Adrenal gland (tissue), 12 donors: ENCODE measurements around the gene MACROD2. TPM values are rescaled to one million over a fixed set of nuclear protein-coding genes. Genes with fewer than 3 reads are reported as not detected.

Source experiments
- DNase-seq, 7 donors: peaks; one replicate each; pipeline ENCODE4 v3.0.0-alpha.2; 2019 to 2020
- H3K27ac ChIP-seq, 5 donors: fragments of 200-600 bp; sonication (generic) in 4 of 5; 1 replicate in 3 of 5; 2 replicates in 2 of 5; pipeline versions ENCODE4 v1.5.1 to v1.8.0; 2016 to 2020; ENCODE audit warnings: mild to moderate bottlenecking in 1 of 5
- H3K27me3 ChIP-seq: fragments of 200-600 bp; 2 replicates; pipeline ENCODE4 v1.8.0; 2021
- H3K36me3 ChIP-seq, 2 donors: fragments of 200-600 bp; replicated peaks in 1 of 2; 1 replicate in 1 of 2; 2 replicates in 1 of 2; pipeline versions ENCODE4 v1.5.1 to v1.8.0; 2018 to 2022
- H3K4me1 ChIP-seq, 2 donors: fragments of 200-600 bp; replicated peaks in 1 of 2; 1 replicate in 1 of 2; 2 replicates in 1 of 2; pipeline versions ENCODE4 v1.5.1 to v1.8.0; 2018 to 2021
- H3K4me3 ChIP-seq, 4 donors: fragments of 200-600 bp; sonication (generic) in 3 of 4; one replicate each; pipeline ENCODE4 v1.5.1; 2016 to 2018
- H3K9me3 ChIP-seq, 3 donors: fragments of 200-600 bp; sonication (generic) in 1 of 3; replicated peaks in 1 of 3; 1 replicate in 2 of 3; 2 replicates in 1 of 3; pipeline versions ENCODE4 v1.5.1 to v1.8.0; 2016 to 2021
- CTCF ChIP-seq, 6 experiments: fragments of 450-650 bp in 4 of 6; fragments of 200-600 bp in 2 of 6; sonication (generic) in 1 of 6; IDR thresholded peaks; 1 replicate in 5 of 6; 2 replicates in 1 of 6; pipeline versions ENCODE4 v1.5.1 to v1.8.0; 2016 to 2021; ENCODE audit warnings: antibody characterized with exemption in 6 of 6, mild to moderate bottlenecking in 2 of 6, moderate library complexity in 1 of 6
- POLR2A ChIP-seq, 2 donors: fragments of 450-650 bp; IDR thresholded peaks; one replicate each; pipeline ENCODE4 v1.6.1; 2017; ENCODE audit warnings: antibody characterized with exemption in 2 of 2, mild to moderate bottlenecking in 2 of 2, moderate library complexity in 1 of 2
- WGBS, 4 donors: extraction: QIAGEN DNeasy Blood & Tissue Kit in 2 of 4; methylation state at CpG; one replicate each; pipeline versions ENCODE4 v1.1.5 to v1.1.7; 2013 to 2017; 5-methylcytosine and 5-hydroxymethylcytosine counted together
- intact Hi-C, 2 donors: fragments of 100-400 bp; cut with DNase I; formaldehyde crosslinking; loops; one replicate each; pipeline versions ENCODE4 v1.14.1 to v1.15.0; 2022 to 2023
- polyA plus RNA-seq, 3 donors: library from polyadenylated mRNA; stranded (reverse); fragments of 200-250 nt in 2 of 3; fragments of 350-450 nt in 1 of 3; fragmentation: Illumina TruSeq in 1 of 3; extraction: RNeasy Lipid Tissue Mini Kit (QIAGEN cat#74804) in 1 of 3; gene quantifications; one replicate each; pipeline ENCODE4 v1.2.3, GENCODE V29; 2013 to 2014
- total RNA-seq, 9 donors: library from RNA; depleted of rRNA in 4 of 9; stranded (reverse); fragments of >200 nt in 4 of 9; fragments of 120-200 nt in 1 of 9; fragmentation: NEBNext Ultra II Directional in 1 of 9; extraction: Animal tissue kit (Norgen Biotek cat#: 25700) in 1 of 9; gene quantifications; one replicate each; pipeline versions ENCODE4 v1.1.0 to v1.2.4, GENCODE V29; 2013 to 2023
- donor health status: healthy with polysubstance abuse.
- donor health status: Bipolar disorder and iron deficiency.
- donor health status: DM: yes; HTN: yes; CAD: no.
- donor health status: DM: no; HTN: no; CAD: no.
- donor health status: DM: no; HTN: no; CAD: no.
- donor health status: DM: yes; HTN: yes; CAD: no.

Gene MACROD2
- total and polyA plus RNA-seq, 12 donors, result 1.1 to 21.2 (median 6.4) TPM

DNA sequence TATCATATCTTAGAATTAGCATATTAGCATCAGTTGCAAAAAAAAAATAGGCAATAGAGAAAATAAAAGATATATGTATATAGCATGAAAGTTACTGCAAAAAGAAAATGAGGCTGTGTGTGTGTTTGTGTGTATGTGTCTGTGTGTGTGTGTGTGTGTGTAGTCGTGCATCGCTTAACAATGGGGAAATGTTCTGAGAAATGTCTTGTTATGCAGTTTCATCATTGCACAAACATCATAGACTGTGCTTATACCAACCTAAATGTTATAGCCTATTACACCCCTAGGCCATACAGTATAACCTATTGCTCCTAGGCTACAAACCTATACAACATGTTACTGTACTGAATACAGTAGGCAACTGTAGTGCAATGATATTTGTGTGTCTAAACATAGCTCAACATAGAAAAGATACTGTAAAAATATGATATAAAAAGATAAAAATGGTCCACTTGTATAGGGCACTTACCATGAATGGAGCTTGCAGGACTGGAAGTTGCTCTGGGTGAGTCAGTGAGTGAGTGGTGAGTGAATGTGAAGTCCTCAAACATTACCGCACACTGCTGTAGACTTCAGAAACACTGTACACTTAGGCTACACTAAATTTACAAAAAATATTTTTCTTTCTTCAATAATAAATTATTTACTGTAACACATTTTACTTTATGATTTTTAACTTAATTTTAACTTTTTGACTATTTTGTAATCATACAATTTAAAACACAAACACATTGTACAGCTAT, 1772.9 kb downstream of the MACROD2 start:
- DNase-seq, result no peak
- WGBS, 4 donors, result 92 to 99% (median 95%) methylated on average over 3 of the region's 3 CpGs
- intact Hi-C loops, result no loop called here
- H3K4me1 ChIP-seq, result no peaks in the 10 kb centered on the region
- no peaks in the 10 kb centered on the region for H3K36me3 ChIP-seq
- H3K4me3 ChIP-seq, result no peak overlapping the region
- H3K27me3 ChIP-seq, result no peaks in the 10 kb centered on the region
- H3K9me3 ChIP-seq, result no peaks in the 10 kb centered on the region
- no peak overlapping the region for H3K27ac ChIP-seq
- TF ChIP-seq POLR2A (IDR thresholded peaks at IDR 0.05), result no peak
- no peak for TF ChIP-seq CTCF (IDR thresholded peaks at IDR 0.05)

GRCh38 chr20:15772826-15773225, 1777.5 kb downstream of the MACROD2 start:
- H3K36me3 ChIP-seq, result no peaks in the 10 kb centered on the region
- H3K9me3 ChIP-seq, result no peaks in the 10 kb centered on the region
- no peak for DNase-seq
- intact Hi-C loops, result no loop called here
- TF ChIP-seq CTCF (IDR thresholded peaks at IDR 0.05), result no peak
- TF ChIP-seq POLR2A (IDR thresholded peaks at IDR 0.05), result no peak
- no peaks in the 10 kb centered on the region for H3K27me3 ChIP-seq
- H3K4me3 ChIP-seq, result no peak overlapping the region
- H3K27ac ChIP-seq, result no peak overlapping the region
- H3K4me1 ChIP-seq, result no peaks in the 10 kb centered on the region
- WGBS, 4 donors, result 65 to 69% (median 66%) methylated on average over 3 of the region's 3 CpGs

GRCh38 chr20:15774926-15775325, 1779.6 kb downstream of the MACROD2 start:
- intact Hi-C loops, result no loop called here
- no peaks in the 10 kb centered on the region for H3K4me1 ChIP-seq
- no peaks in the 10 kb centered on the region for H3K36me3 ChIP-seq
- no peaks in the 10 kb centered on the region for H3K9me3 ChIP-seq
- H3K4me3 ChIP-seq, result no peak overlapping the region
- no peak for DNase-seq
- WGBS, 4 donors, result 77 to 87% (median 81%) methylated on average over 4 of the region's 4 CpGs
- no peak for TF ChIP-seq POLR2A (IDR thresholded peaks at IDR 0.05)
- no peak for TF ChIP-seq CTCF (IDR thresholded peaks at IDR 0.05)
- H3K27ac ChIP-seq, result no peak overlapping the region
- no peaks in the 10 kb centered on the region for H3K27me3 ChIP-seq

- no peaks in the 10 kb centered on the region for H3K4me1 ChIP-seq
- TF ChIP-seq CTCF (IDR thresholded peaks at IDR 0.05), result no peak
- no peak for TF ChIP-seq POLR2A (IDR thresholded peaks at IDR 0.05)
- no peak for DNase-seq
- no peaks in the 10 kb centered on the region for H3K27me3 ChIP-seq
- 84 to 90% (median 86%) methylated on average over 3 of the region's 3 CpGs for WGBS, 4 donors
- H3K4me3 ChIP-seq, result no peak overlapping the region
- no peaks in the 10 kb centered on the region for H3K36me3 ChIP-seq
- no peak overlapping the region for H3K27ac ChIP-seq
- no peaks in the 10 kb centered on the region for H3K9me3 ChIP-seq
- intact Hi-C loops, result no loop called here
Measured at GRCh38 chr20:15776770-15777466, 1781.6 kb downstream of the MACROD2 start.
